Right lobe of liver (tissue), 6 donors: Measurements from ENCODE around the gene GRM7. TPM values are rescaled to one million over a fixed set of nuclear protein-coding genes. Genes with fewer than 3 reads are reported as not detected.

ENCODE experiments used
- ATAC-seq, 4 donors: fragments of 200-7000 bp; cut with Tn5 transposase; one replicate each; pipeline ENCODE4 v1.9.1; 2020; ENCODE audit warnings: mild to moderate bottlenecking in 4 of 4, moderate library complexity in 4 of 4
- DNase-seq, 3 donors: peaks; one replicate each; pipeline ENCODE4 v3.0.0-alpha.2; 2020
- H3K27ac ChIP-seq, 3 donors: fragments of 200-600 bp; one replicate each; pipeline ENCODE4 v1.8.0; 2022
- H3K27me3 ChIP-seq, 2 donors: fragments of 200-600 bp; one replicate each; pipeline ENCODE4 v1.8.0; 2022
- H3K36me3 ChIP-seq, 4 donors: fragments of 200-600 bp; sonication (generic) in 1 of 4; one replicate each; pipeline versions ENCODE4 v1.5.1 to v1.8.0; 2017 to 2022; ENCODE audit warnings: control low read depth in 1 of 4
- H3K4me1 ChIP-seq, 4 donors: fragments of 200-600 bp; sonication (generic) in 1 of 4; one replicate each; pipeline versions ENCODE4 v1.5.1 to v1.8.0; 2017 to 2022; ENCODE audit warnings: control low read depth in 1 of 4
- H3K4me3 ChIP-seq, 3 donors: fragments of 200-600 bp; one replicate each; pipeline ENCODE4 v1.8.0; 2022
- H3K9me3 ChIP-seq, 4 donors: fragments of 200-600 bp; sonication (generic) in 1 of 4; one replicate each; pipeline versions ENCODE4 v1.5.1 to v1.8.0; 2017 to 2022; ENCODE audit warnings: control low read depth in 1 of 4
- POLR2A ChIP-seq: fragments of 450-650 bp; IDR thresholded peaks from one replicate; pipeline ENCODE4 v1.6.1; 2017; ENCODE audit warnings: antibody characterized with exemption, mild to moderate bottlenecking
- WGBS: methylation state at CpG from one replicate; pipeline ENCODE4 v1.1.6; 2018; ENCODE audit warnings: low coverage, low lambda C conversion rate; ENCODE audit not compliant: insufficient coverage; ENCODE audit errors: missing lambda C conversion rate; 5-methylcytosine and 5-hydroxymethylcytosine counted together
- intact Hi-C, 2 donors: fragments of 100-400 bp; cut with DNase I; formaldehyde crosslinking; loops; one replicate each; pipeline versions ENCODE4 v1.11.2 to v1.14.1; 2022
- total RNA-seq, 6 experiments: library from RNA; depleted of rRNA in 2 of 6; stranded (reverse); fragments of >200 nt in 2 of 6; fragmentation: NEBNext Ultra II Directional in 3 of 6; extraction: Animal tissue kit (Norgen Biotek cat#: 25700) in 3 of 6; gene quantifications; one replicate each; pipeline versions ENCODE4 v1.1.0 to v1.2.4, GENCODE V29; 2016 to 2023
- TF ChIP-seq, protein P1 (sequence below), 4 donors: fragments of 200-600 bp in 3 of 4; fragments of 450-650 bp in 1 of 4; IDR thresholded peaks; one replicate each; pipeline versions ENCODE4 v1.5.1 to v1.8.0; 2016 to 2022; ENCODE audit warnings: antibody characterized with exemption in 4 of 4, mild to moderate bottlenecking in 2 of 4
- donor health status: DM: no; HTN: yes; CAD: no.
- donor health status: DM: no; HTN: no; CAD: no.
- donor health status: DM: no; HTN: no; CAD: no.
- donor health status: DM: no; HTN: yes; CAD: no.
- donor health status: DM: no; HTN: yes; CAD: no.

The GRM7 gene
- total RNA-seq, 6 experiments from 2014 or later, result 0.20 to 0.56 TPM; not detected in 4

GRCh38 chr3:7568526-7569184 is 707.7 kb downstream of the GRM7 start:
- no peaks in the 10 kb centered on the region for H3K36me3 ChIP-seq
- DNase-seq (no peak), ATAC-seq (no peak)
- WGBS, result 100% methylated on average over 3 of the region's 34 CpGs
- TF ChIP-seq POLR2A, result no peak
- TF ChIP-seq, protein P1, sequence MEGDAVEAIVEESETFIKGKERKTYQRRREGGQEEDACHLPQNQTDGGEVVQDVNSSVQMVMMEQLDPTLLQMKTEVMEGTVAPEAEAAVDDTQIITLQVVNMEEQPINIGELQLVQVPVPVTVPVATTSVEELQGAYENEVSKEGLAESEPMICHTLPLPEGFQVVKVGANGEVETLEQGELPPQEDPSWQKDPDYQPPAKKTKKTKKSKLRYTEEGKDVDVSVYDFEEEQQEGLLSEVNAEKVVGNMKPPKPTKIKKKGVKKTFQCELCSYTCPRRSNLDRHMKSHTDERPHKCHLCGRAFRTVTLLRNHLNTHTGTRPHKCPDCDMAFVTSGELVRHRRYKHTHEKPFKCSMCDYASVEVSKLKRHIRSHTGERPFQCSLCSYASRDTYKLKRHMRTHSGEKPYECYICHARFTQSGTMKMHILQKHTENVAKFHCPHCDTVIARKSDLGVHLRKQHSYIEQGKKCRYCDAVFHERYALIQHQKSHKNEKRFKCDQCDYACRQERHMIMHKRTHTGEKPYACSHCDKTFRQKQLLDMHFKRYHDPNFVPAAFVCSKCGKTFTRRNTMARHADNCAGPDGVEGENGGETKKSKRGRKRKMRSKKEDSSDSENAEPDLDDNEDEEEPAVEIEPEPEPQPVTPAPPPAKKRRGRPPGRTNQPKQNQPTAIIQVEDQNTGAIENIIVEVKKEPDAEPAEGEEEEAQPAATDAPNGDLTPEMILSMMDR (IDR thresholded peaks at IDR 0.05), result no peak
- H3K27ac ChIP-seq, result no peak overlapping the region
- no peaks in the 10 kb centered on the region for H3K9me3 ChIP-seq
- no peaks in the 10 kb centered on the region for H3K27me3 ChIP-seq
- H3K4me1 ChIP-seq, result no peaks in the 10 kb centered on the region
- no peak overlapping the region for H3K4me3 ChIP-seq
- intact Hi-C loops, result no loop called here

- intact Hi-C loops, result no loop called here
- H3K27me3 ChIP-seq, result no peaks in the 10 kb centered on the region
- no peaks in the 10 kb centered on the region for H3K36me3 ChIP-seq
- H3K9me3 ChIP-seq, result no peaks in the 10 kb centered on the region
- H3K27ac ChIP-seq, result no peak overlapping the region
- H3K4me3 ChIP-seq, result no peak overlapping the region
- WGBS, result 58% methylated on average over 2 of the region's 2 CpGs
- TF ChIP-seq POLR2A, result no peak
- TF ChIP-seq, protein P1 (IDR thresholded peaks at IDR 0.05), result no peak
- ATAC-seq (no peak), DNase-seq (no peak)
- no peaks in the 10 kb centered on the region for H3K4me1 ChIP-seq
Observed at GRCh38 chr3:7573330-7573729, 712.4 kb downstream of the GRM7 start.

DNA sequence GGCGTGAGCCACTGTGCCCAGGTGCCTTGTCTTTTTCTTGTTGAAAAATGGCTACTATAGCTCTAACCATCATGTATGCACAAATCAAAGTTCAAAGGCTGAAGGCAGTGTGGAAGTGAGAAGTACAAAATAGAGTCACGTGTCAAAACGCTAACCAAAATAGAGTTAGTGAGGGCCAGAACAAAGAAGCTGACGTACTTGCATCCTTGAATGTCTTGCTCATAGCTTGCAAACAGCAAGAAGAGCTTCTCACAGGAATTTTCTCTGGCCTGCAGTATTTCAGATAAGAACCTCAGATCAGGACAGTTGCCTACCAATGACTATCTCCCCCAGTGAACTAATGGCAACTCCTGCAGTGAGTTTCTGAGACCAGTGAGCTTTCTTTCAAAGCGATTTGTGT is 713.5 kb downstream of the GRM7 start:
- Histone ChIP-seq H3K27ac (no peak overlapping the region), H3K4me1 (no peaks in the 10 kb centered on the region), H3K36me3 (no peaks in the 10 kb centered on the region), H3K27me3 (no peaks in the 10 kb centered on the region), H3K4me3 (no peak overlapping the region), H3K9me3 (no peaks in the 10 kb centered on the region)
- 48% methylated on average over 5 of the region's 5 CpGs for WGBS
- no peak for ATAC-seq
- TF ChIP-seq, protein P1 (IDR thresholded peaks at IDR 0.05), result no peak
- no peak for TF ChIP-seq POLR2A
- intact Hi-C loops, result no loop called here
- DNase-seq, result no peak

GRCh38 chr3:7576071-7576470 is 715.2 kb downstream of the GRM7 start:
- Histone ChIP-seq H3K36me3 (no peaks in the 10 kb centered on the region), H3K4me1 (no peaks in the 10 kb centered on the region), H3K4me3 (no peak overlapping the region), H3K9me3 (no peaks in the 10 kb centered on the region), H3K27ac (no peak overlapping the region), H3K27me3 (no peaks in the 10 kb centered on the region)
- DNase-seq (no peak), ATAC-seq (no peak)
- TF ChIP-seq POLR2A, result no peak
- TF ChIP-seq, protein P1 (IDR thresholded peaks at IDR 0.05), result no peak
- intact Hi-C loops, result no loop called here
- WGBS, result 85% methylated on average over 1 of the region's 1 CpG
